NCI-H146 treated with DMSO at 0.1 percent for 48 hours (cell line): ENCODE results near the gene UNC13B.
"Not testable (repeated sequence)": the region's sequence is repeated elsewhere in the genome, so short reads cannot be mapped to it uniquely, and the experiment has no call there.

Experiments
- DNase-seq: peaks from one replicate; lab custom pipeline; 2025; ENCODE audit not compliant: unreplicated experiment; lab: John Stamatoyannopoulos, UW

The UNC13B gene

DNA sequence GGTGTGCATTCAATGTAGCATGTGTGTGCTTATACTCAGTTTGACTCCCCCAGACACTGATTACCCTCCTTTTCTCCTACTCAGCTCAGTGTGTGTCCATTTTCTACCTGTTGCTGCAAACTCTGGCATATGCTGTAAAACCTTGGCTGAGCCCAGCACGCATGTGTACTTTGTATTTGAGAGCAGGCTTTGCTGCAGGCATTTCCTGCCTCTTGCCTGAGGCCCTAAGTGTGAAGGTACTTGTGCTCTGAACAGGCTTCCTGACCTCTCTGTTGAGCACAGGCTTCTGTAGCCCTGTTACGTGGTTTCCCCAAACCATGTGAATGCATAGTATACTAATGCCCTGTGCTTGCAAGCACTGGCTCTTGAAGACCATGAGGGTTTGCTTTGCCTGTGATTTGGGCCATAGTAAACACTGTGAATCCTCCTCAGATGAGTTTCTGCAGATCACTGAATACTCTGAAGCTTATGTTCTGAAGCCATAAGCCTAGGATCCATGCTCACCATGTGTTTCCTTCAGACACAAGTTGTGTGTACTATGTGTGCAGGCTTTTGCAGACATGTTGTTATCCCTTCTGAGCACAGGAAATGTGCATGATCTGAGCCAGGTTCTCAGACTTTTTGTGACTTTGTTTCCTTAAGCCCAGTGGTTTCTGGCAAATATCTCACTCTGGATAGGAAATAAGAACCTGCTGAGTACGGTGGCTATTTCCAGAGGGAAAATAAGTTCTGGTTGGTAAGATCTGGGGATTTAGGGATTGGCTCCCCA is 203.2 kb downstream of the UNC13B start:
- no peak for DNase-seq

- no peak for DNase-seq
Measured at GRCh38 chr9:35366627-35367026, 204.8 kb downstream of the UNC13B start.

DNA sequence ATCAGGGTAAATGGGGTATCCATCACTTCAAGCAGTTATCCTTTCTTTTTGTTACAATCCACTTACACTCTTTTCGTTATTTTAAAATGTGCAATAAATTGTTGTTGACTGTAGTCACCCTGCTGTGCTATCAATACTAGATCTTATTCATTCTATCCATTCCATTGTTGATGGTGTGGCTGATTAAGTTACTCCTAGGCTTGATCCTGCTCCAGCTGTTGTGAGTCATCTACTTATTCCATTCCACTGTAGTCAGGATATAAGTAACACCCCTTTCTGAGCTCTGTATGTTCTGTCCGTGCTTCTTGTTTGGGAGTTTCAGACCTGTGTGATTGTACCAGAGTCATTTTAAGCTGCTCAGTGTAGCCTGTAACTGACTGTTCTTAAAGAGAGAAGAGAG is 205.6 kb downstream of the UNC13B start:
- DNase-seq, result no peak

DNA sequence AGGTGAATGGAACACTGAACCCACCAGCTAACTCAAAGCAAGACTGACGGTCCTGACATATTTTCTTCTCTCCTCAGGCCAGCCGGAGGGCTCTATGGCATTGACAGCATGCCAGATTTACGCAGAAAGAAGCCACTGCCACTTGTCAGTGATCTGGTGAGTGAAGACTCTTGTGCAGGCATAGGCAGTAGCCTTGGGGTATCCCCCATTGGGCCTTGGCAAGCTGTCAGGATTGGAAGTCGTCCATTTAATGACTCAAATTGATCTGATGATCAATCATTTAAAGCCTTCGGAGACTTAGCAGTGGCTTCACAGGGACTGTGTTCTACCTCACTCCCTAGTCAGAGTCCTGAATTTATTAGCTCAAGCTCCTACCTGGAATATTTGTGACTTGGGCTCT is 208.4 kb downstream of the UNC13B start:
- DNase-seq, result no peak

DNA sequence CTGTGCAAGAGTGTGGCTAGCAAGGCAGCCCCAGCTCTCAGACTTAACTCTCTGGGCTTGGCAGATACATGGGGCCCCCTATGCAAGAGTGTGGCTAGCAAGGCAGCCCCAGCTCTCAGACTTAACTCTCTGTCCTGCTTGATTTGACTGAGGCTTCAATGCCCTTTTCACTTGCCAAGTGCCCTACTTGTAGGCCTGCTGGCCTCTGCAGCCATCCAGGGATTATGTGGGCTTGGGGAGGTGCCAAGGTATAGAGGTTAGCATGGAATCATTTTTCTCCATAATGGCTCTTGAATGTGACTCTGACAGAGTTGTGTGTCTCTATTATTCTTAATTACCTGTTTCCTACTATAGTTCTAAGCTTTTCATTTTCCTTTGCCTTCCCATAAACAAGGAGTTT is 212.6 kb downstream of the UNC13B start:
- no peak for DNase-seq

DNA sequence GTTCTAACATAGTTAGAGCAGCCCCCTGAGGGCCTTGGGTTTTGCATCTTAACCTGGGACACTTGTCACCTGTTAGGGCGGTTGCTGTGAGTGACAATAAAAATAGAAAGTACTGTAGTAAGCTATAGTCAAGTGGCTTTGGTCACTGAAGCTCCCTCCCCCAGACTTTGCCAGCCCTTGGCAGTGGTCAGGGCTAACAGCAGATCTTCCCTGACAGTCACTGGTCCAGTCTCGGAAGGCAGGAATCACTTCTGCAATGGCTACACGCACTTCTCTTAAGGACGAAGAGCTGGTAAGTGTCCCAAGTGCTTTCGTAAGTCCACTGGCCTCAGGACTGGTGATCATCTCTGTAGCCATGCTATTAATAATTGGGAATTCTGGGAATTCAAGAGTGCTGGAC is 213.1 kb downstream of the UNC13B start:
- DNase-seq, result no peak

- no peak for DNase-seq
Measured at GRCh38 chr9:35380039-35380438, 218.2 kb downstream of the UNC13B start.

GRCh38 chr9:35380619-35381018 is 218.8 kb downstream of the UNC13B start:
- no peak for DNase-seq

DNA sequence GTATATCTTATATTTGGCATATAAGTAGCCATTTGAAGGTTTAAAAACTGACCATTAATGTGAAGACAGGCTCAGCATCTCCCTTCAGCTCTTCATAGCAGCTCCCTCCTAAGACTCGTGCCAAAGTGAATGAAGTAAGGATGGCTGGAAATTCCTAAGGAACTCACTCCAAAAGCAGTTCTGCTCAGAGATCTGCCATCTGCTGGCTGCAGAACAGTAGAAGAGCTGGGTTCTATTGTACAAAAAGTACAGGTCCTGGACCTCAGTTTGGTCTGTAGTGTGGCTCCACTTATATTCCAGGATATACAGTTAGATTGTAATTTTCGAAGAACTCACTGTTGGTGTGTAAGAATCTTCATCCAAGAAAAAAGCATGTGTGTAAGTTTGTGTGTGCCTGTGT is 223.2 kb downstream of the UNC13B start:
- DNase-seq, result no peak

- DNase-seq, result no peak
Measured at GRCh38 chr9:35395076-35395705, 233.4 kb downstream of the UNC13B start.

GRCh38 chr9:35395706-35396101 is 233.9 kb downstream of the UNC13B start:
- DNase-seq, result no peak

DNA sequence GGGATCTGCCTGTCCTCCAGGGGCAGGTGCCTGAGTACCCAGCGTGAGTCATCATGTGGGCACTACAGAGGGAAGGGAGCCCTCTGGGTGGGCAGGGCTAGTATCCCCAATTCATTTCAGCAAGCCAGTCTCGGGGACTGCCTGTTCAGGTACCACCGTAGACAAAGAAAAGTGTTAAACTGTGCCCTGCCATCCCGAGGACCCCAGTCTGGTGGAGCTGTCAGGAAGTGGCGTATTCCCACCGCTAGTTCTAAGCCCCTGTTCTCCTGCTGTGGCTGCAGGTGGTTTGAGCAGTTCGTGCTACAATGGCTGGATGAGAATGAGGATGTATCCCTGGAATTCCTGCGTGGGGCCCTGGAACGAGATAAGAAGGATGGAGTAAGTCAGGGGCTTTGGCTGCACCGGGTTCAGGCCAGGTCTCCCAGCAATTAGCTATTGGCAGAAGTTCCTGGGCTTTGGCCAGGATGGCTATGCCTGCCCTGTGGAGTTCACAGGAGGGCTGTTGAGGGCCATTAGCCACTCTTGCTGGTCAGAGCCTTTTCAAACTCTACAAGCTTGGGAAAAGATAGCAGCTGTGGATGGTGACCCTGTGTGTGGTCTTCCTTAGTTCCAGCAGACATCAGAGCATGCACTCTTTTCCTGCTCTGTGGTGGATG is 234.9 kb downstream of the UNC13B start:
- DNase-seq, result no peak

- no peak for DNase-seq
Measured at GRCh38 chr9:35397216-35397698, 235.4 kb downstream of the UNC13B start.

DNA sequence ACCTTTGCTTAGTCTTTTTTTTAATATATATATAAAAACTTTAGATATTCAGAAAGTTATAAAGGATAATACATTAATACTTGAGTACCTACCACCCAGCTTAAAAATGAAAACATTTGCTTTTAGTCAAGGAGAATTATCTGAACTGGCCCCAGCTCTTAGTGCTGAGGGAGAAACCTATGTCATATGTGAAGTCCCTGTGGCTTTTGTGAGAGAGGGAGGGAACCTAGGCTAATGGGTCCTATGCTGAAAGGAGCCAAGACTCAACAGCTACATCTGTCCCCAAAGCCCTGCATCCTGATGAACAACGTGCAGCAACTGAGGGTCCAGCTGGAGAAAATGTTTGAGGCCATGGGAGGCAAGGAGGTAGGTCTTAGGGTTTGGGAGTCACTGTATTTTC is 236.1 kb downstream of the UNC13B start:
- no peak for DNase-seq

GRCh38 chr9:35398651-35399335 is 237.0 kb downstream of the UNC13B start:
- no peak for DNase-seq

DNA sequence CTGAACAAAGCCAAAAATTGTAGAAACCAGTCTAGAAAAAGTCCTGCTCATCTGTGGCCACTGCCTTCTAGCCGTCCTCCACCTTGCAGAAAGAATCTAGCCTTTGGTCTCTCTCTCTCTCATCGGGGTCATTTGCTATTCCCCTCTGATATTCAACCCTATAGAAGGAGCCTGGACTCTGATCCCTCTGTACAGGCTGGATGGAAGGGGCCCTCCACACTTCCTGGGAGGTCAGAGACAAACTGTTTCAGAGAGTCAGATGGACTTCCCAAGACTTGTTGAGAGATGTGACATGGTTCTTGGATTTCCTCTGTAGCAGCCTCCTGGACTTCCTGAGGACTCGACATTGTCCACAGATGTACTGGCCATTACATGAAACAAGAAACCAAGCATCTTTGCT is 243.1 kb downstream of the UNC13B start:
- no peak for DNase-seq

GRCh38 chr9:35406183-35406959 is 244.6 kb downstream of the UNC13B start:
- DNase-seq, result no peak

DNA sequence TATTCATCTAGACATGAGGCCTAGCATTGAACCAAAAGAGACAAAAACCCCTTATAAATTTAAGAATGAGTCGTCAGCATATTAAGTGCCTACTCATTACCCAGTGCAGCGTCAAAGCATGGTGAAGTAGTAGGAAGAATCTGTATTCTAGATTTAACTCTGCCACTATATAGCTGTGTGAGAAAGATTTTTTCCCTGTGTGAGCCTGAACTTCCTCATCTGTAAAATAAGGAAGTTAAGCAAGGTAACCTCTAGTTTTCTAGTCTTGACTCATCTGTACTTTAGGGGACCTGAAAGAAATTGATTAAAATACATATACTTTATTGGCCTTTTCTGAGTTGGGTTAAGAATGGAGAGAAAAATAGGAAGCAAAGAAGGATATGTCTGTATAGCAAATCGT is 246.0 kb downstream of the UNC13B start:
- no peak for DNase-seq

DNA sequence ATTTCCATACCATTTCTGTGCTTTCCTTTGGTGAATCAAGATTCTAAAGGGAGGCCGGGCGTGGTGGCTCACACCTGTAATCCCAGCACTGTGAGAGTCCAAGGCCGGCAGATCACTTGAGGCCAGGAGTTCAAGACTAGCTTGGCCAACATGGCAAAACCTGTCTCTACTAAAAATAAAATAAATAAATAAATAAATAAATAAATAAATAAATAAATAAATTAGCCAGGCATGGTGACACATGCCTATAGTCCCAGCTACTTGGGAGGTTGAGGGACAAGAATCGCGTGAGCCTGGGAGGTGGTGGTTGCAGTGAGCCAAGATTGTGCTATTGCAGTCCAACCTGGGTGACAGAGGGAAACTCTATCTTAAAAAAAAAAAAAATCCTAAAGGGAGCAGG is 247.6 kb downstream of the UNC13B start:
- not testable (repeated sequence) for DNase-seq

GRCh38 chr9:35414889-35415288 is 253.1 kb downstream of the UNC13B start:
- DNase-seq, result no peak
